Ascending aorta (tissue), 2 donors: ENCODE measurements around the gene PLTP. TPM values are rescaled to one million over a fixed set of nuclear protein-coding genes. Genes with fewer than 3 reads are reported as not detected.

ENCODE experiments used
- DNase-seq, 2 donors: peaks; one replicate each; pipeline ENCODE4 v3.0.0-alpha.2; 2019; ENCODE audit warnings: low spot score in 2 of 2
- H3K27ac ChIP-seq, 2 donors: fragments of 200-600 bp; sonication (generic); one replicate each; pipeline ENCODE4 v1.5.1; 2016 to 2017; ENCODE audit warnings: mild to moderate bottlenecking in 1 of 2
- H3K27me3 ChIP-seq: fragments of 200-600 bp; sonication (generic); one replicate; pipeline ENCODE4 v1.5.1; 2017
- H3K36me3 ChIP-seq, 2 donors: fragments of 200-600 bp; sonication (generic); one replicate each; pipeline ENCODE4 v1.5.1; 2016
- H3K4me1 ChIP-seq, 2 donors: fragments of 200-600 bp; sonication (generic); one replicate each; pipeline ENCODE4 v1.5.1; 2016 to 2017; ENCODE audit warnings: mild to moderate bottlenecking in 1 of 2
- H3K4me3 ChIP-seq, 2 donors: fragments of 200-600 bp; sonication (generic); one replicate each; pipeline ENCODE4 v1.5.1; 2016 to 2017; ENCODE audit warnings: mild to moderate bottlenecking in 1 of 2
- H3K9me3 ChIP-seq, 2 donors: fragments of 200-600 bp; sonication (generic); one replicate each; pipeline ENCODE4 v1.5.1; 2016
- CTCF ChIP-seq, 3 experiments: fragments of 200-600 bp in 2 of 3; fragments of 450-650 bp in 1 of 3; sonication (generic) in 2 of 3; IDR thresholded peaks; one replicate each; pipeline ENCODE4 v1.5.1; 2016 to 2019; ENCODE audit warnings: antibody characterized with exemption in 3 of 3, mild to moderate bottlenecking in 1 of 3, moderate library complexity in 1 of 3
- intact Hi-C: fragments of 100-400 bp; cut with DNase I; formaldehyde crosslinking; loops from one replicate; pipeline ENCODE4 v1.15.1; 2023
- total RNA-seq: library from RNA; depleted of rRNA; stranded (reverse); fragments of >200 nt; gene quantifications from one replicate; pipeline ENCODE4 v1.1.0, GENCODE V29; 2016

PLTP gene
- total RNA-seq, 1 donor from 2014 or later: 909 TPM

DNA sequence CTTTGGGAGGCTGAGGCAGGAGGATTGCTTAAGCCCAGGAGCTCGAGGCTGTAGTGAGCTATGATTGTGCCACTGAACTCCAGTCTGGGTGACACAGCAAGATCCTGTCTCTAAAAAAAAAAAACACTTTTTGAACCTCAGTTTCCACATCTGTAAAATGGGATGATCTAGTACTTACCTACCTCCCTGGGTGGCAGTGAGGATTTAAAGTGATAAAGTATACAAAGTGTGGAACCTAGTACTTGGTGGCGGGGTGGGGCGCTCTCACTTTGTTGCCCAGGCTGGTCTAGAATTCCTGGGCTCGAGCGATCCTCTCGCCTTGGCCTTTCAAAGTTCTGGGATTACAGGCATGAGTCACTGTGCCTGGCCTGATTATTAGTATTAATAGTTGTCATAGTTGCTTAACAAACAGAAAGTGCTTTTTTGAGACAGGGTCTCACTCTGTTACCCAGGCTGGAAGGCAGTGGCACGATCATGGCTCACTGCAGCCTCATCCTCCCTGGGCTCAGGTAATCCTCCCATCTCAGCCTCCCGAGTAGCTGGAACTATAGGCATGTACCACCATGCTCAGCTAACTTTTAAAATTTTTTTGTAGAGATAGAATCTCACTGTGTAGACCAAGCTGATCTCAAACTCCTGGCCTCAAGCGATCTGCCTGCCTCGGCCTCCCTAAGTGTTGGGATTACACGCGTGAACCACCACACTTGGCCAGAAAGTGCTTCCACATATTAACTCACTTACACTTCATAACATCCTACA lies 7.0 kb upstream of the PLTP start:
- TF ChIP-seq CTCF (IDR thresholded peaks at IDR 0.05): no peak
- intact Hi-C loops: no loop called here
- DNase-seq: no peak
- Histone ChIP-seq H3K27me3 (no peaks in the 10 kb centered on the region), H3K4me1 (peaks cover under 1 to 10% of the 10 kb centered on the region in 2 donors), H3K36me3 (no peaks in the 10 kb centered on the region), H3K27ac (peak overlapping the region; percentile 37 to 50), H3K9me3 (no peaks in the 10 kb centered on the region), H3K4me3 (no peak overlapping the region)

DNA sequence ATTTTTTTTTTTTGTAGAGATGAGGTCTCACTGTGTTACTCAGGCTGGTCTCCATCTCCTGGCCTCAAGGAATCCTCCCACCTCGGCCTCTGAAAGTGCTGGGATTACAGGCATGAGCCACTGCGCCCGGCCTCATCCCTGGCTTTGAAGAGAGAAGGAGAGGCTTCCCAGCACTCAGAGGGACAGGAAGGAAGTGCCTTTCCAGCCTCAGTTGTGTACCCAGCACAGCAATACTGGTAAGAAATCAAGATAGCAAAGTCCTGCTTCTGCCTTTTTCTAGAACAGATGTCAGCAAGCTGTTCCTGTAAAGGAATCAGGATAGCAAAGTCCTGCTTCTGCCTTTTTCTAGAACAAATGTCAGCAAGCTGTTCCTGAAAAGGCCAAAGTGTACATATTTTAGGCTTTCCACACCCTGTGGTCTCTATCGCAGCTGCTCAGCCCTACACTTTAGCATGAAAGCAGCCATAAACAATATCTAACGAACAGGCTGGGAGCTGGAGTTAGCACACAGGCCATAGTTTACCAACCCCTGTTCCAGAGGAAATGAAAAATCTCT lies 6.3 kb upstream of the PLTP start:
- TF ChIP-seq CTCF (IDR thresholded peaks at IDR 0.05): no peak
- Histone ChIP-seq H3K27ac (peak overlapping the region; percentile 37 to 53), H3K4me1 (peaks cover 0 to 10% of the 10 kb centered on the region in 2 donors), H3K36me3 (no peaks in the 10 kb centered on the region), H3K27me3 (no peaks in the 10 kb centered on the region), H3K9me3 (no peaks in the 10 kb centered on the region), H3K4me3 (no peak overlapping the region)
- intact Hi-C loops: no loop called here
- no peak for DNase-seq

- intact Hi-C loops: no loop called here
- DNase-seq: no peak
- no peak for TF ChIP-seq CTCF (IDR thresholded peaks at IDR 0.05)
- H3K4me1 ChIP-seq: peaks cover 0 to 10% of the 10 kb centered on the region in 2 donors
- H3K27me3 ChIP-seq: no peaks in the 10 kb centered on the region
- peak overlapping the region; percentile 37 to 53 for H3K27ac ChIP-seq
- no peak overlapping the region for H3K4me3 ChIP-seq
- no peaks in the 10 kb centered on the region for H3K9me3 ChIP-seq
- H3K36me3 ChIP-seq: no peaks in the 10 kb centered on the region
Observed at GRCh38 chr20:45917790-45918141, 5.8 kb upstream of the PLTP start.

- no peak for TF ChIP-seq CTCF (IDR thresholded peaks at IDR 0.05)
- intact Hi-C loops: no loop called here
- no peak overlapping the region for H3K27ac ChIP-seq
Observed at GRCh38 chr20:45913116-45913515, 1.2 kb upstream of the PLTP start.

DNA sequence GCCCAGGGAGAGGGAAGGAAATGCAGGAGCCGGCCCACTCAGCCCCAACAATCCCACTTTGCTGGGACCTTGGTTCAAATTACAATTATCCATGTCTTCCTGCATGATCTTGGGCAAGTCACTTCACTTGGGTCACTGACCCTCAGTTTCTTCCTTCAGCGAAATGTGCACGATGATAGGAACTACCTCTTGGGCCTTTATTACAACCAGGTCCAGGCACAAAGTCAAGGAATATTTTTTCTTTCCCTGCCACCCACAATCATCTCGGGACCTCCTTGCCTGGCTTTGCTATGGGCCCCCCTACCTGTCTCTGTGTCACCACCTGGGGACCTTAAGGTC lies 358 bp upstream of the PLTP start:
- Histone ChIP-seq H3K4me3 (peak overlapping the region; percentile 49 to 64), H3K4me1 (peaks cover 6 to 13% of the 10 kb centered on the region in 2 donors), H3K36me3 (no peaks in the 10 kb centered on the region), H3K9me3 (no peaks in the 10 kb centered on the region), H3K27ac (peak overlapping the region in 1 of 2 donors; percentile 71), H3K27me3 (no peaks in the 10 kb centered on the region)
- intact Hi-C loops: no loop called here
- no peak for DNase-seq
- TF ChIP-seq CTCF (IDR thresholded peaks at IDR 0.05): no peak

More at GRCh38 chr20:45913116-45913515, 1.2 kb upstream of the PLTP start:
- Histone ChIP-seq H3K4me1 (peaks cover 6 to 13% of the 10 kb centered on the region in 2 donors), H3K36me3 (no peaks in the 10 kb centered on the region), H3K27me3 (no peaks in the 10 kb centered on the region), H3K9me3 (no peaks in the 10 kb centered on the region), H3K4me3 (no peak overlapping the region)
- DNase-seq: no peak
